HFFc6 (cell line): ENCODE results near the gene SH3RF3. TPM values are rescaled to one million over a fixed set of nuclear protein-coding genes. Genes with fewer than 3 reads are reported as not detected.

Experiments used
- DNase-seq: peaks from one replicate; pipeline ENCODE4 v3.0.0-alpha.2; 2018
- H3K27ac Mint-ChIP-seq: 2 replicates; pipeline ENCODE4 v1.8.0; 2020; ENCODE audit warnings: mild to moderate bottlenecking, mixed read lengths
- H3K27me3 Mint-ChIP-seq: 2 replicates; pipeline ENCODE4 v1.8.0; 2021; ENCODE audit warnings: mild to moderate bottlenecking, moderate library complexity, mixed read lengths; ENCODE audit not compliant: insufficient read depth
- H3K36me3 Mint-ChIP-seq: 2 replicates; pipeline ENCODE4 v1.8.0; 2021; ENCODE audit warnings: low read depth, mixed read lengths
- H3K4me1 Mint-ChIP-seq: 2 replicates; pipeline ENCODE4 v1.8.0; 2020; ENCODE audit warnings: low read depth, mixed read lengths
- H3K4me3 Mint-ChIP-seq: 2 replicates; pipeline ENCODE4 v1.8.0; 2020; ENCODE audit warnings: mild to moderate bottlenecking, moderate library complexity, mixed read lengths
- H3K9me3 Mint-ChIP-seq: 2 replicates; pipeline ENCODE4 v1.8.0; 2020; ENCODE audit warnings: mild to moderate bottlenecking, mixed read lengths
- CTCF ChIP-seq: fragments of 200-600 bp; sonication (generic); IDR thresholded peaks from 2 replicates; pipeline ENCODE4 v1.5.0; 2021; ENCODE audit warnings: antibody characterized with exemption, mild to moderate bottlenecking
- total RNA-seq, 6 experiments: library from RNA; stranded (reverse); fragmentation: NEBNext Ultra II Directional; extraction: Animal tissue kit (Norgen Biotek cat#: 25700); gene quantifications; 2 replicates in 1 of 6; 3 replicates in 5 of 6; pipeline ENCODE4 v1.2.3, GENCODE V29; 2021

The SH3RF3 gene
- total RNA-seq, 6 experiments from 2014 or later, result 2.4 to 4.4 (median 3.7) TPM

GRCh38 chr2:109447776-109448175 is 318.8 kb downstream of the SH3RF3 start:
- H3K27ac Mint-ChIP-seq, result peak overlapping the region; percentile 92
- peaks cover 35% of the 10 kb centered on the region for H3K4me1 Mint-ChIP-seq
- peaks cover 6% of the 10 kb centered on the region; the same call in 1 of the 2 replicates for H3K27me3 Mint-ChIP-seq
- H3K9me3 Mint-ChIP-seq, result peaks cover 28% of the 10 kb centered on the region
- H3K36me3 Mint-ChIP-seq, result peaks cover 29% of the 10 kb centered on the region
- 0 out of 2 replicates have a peak overlapping the region, but pooled peaks have one; percentile 58 for H3K4me3 Mint-ChIP-seq
- no peak for DNase-seq
- no peak for TF ChIP-seq CTCF

GRCh38 chr2:109448207-109448606 is 319.2 kb downstream of the SH3RF3 start:
- no peak for DNase-seq
- H3K4me1 Mint-ChIP-seq, result peaks cover 35% of the 10 kb centered on the region
- no peak overlapping the region for H3K4me3 Mint-ChIP-seq
- H3K27ac Mint-ChIP-seq, result peak overlapping the region; percentile 92; the same call in 1 of the 2 replicates
- H3K27me3 Mint-ChIP-seq, result peaks cover 6% of the 10 kb centered on the region; the same call in 1 of the 2 replicates
- no peak for TF ChIP-seq CTCF
- peaks cover 25% of the 10 kb centered on the region for H3K36me3 Mint-ChIP-seq
- H3K9me3 Mint-ChIP-seq, result peaks cover 24% of the 10 kb centered on the region

GRCh38 chr2:109448946-109449788 is 320.2 kb downstream of the SH3RF3 start:
- TF ChIP-seq CTCF, result no peak
- no peak for DNase-seq
- peaks cover 35% of the 10 kb centered on the region for H3K4me1 Mint-ChIP-seq
- peaks cover 16% of the 10 kb centered on the region for H3K9me3 Mint-ChIP-seq
- H3K4me3 Mint-ChIP-seq, result no peak overlapping the region
- peaks cover 18% of the 10 kb centered on the region for H3K36me3 Mint-ChIP-seq
- no peak overlapping the region for H3K27ac Mint-ChIP-seq
- peaks cover 6% of the 10 kb centered on the region; the same call in 1 of the 2 replicates for H3K27me3 Mint-ChIP-seq

- DNase-seq, result no peak
- Mint-ChIP-seq H3K27ac (no peak overlapping the region), H3K36me3 (peaks cover 2% of the 10 kb centered on the region; the same call in 1 of the 2 replicates), H3K4me3 (no peak overlapping the region), H3K4me1 (peaks cover 28% of the 10 kb centered on the region), H3K9me3 (peaks cover under 1% of the 10 kb centered on the region; the same call in 1 of the 2 replicates), H3K27me3 (peaks cover 11% of the 10 kb centered on the region; the same call in 1 of the 2 replicates)
- TF ChIP-seq CTCF, result no peak
These were observed 321.7 kb downstream of the SH3RF3 start for GRCh38 chr2:109450574-109451273.

DNA sequence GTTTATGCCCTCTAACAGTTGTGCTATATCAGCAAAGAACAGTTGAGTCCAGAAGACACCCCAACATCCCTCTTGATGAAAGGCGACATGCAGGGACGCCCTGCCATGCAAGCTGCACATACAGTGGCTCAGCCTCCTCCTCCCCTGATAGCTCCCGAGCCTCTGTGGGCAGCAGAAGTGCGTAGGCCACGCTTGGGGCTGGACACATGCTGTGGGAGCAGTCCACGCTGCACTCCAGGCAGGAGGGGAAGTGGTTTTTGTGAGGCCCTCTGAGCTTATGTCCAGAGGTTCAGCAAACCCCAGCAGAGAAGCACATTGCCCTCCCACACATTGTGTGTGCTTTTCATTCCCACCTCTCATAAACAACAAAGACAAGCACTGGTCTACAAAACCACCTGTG is 322.7 kb downstream of the SH3RF3 start:
- no peak overlapping the region for H3K27ac Mint-ChIP-seq
- TF ChIP-seq CTCF, result no peak
- H3K36me3 Mint-ChIP-seq, result no peaks in the 10 kb centered on the region
- H3K4me1 Mint-ChIP-seq, result peaks cover 20% of the 10 kb centered on the region
- no peaks in the 10 kb centered on the region for H3K9me3 Mint-ChIP-seq
- peaks cover 12% of the 10 kb centered on the region; the same call in 1 of the 2 replicates for H3K27me3 Mint-ChIP-seq
- no peak for DNase-seq
- H3K4me3 Mint-ChIP-seq, result no peak overlapping the region
